ENCODE data around the gene FILIP1.

FILIP1 gene

GRCh38 chr6:75268121-75268987, 225.2 kb downstream of the FILIP1 start:
- no peak for DNase-seq (ENCODE audit: low spot score)

- no peak for DNase-seq (ENCODE audit: low spot score)
Measured at GRCh38 chr6:75267461-75267860, 226.1 kb downstream of the FILIP1 start.

- DNase-seq (ENCODE audit: low spot score): no peak
Measured at GRCh38 chr6:75266716-75267291, 226.8 kb downstream of the FILIP1 start.

- no peak for DNase-seq (ENCODE audit: low spot score)
Measured at GRCh38 chr6:75263401-75263750, 230.2 kb downstream of the FILIP1 start.

GRCh38 chr6:75262716-75263400, 230.7 kb downstream of the FILIP1 start:
- no peak for DNase-seq (ENCODE audit: low spot score)

- no peak for DNase-seq (ENCODE audit: low spot score)
Measured at GRCh38 chr6:75261299-75261698, 232.3 kb downstream of the FILIP1 start.

GRCh38 chr6:75257343-75258087, 236.1 kb downstream of the FILIP1 start:
- DNase-seq (ENCODE audit: low spot score): no peak

GRCh38 chr6:75250552-75250951, 243.0 kb downstream of the FILIP1 start:
- DNase-seq (ENCODE audit: low spot score): no peak

GRCh38 chr6:75249837-75250236, 243.8 kb downstream of the FILIP1 start:
- DNase-seq (ENCODE audit: low spot score): no peak

- DNase-seq (ENCODE audit: low spot score): no peak
Measured at GRCh38 chr6:75246386-75246785, 247.2 kb downstream of the FILIP1 start.

- no peak for DNase-seq (ENCODE audit: low spot score)
Measured at GRCh38 chr6:75244063-75244584, 249.5 kb downstream of the FILIP1 start.

GRCh38 chr6:75243333-75244062, 250.1 kb downstream of the FILIP1 start, which contains the start of gene COX7A2:
TSS of gene COX7A2 (minus strand) at chr6:75243801. CDS start at chr6:75243734, 67 bp downstream.
- DNase-seq (ENCODE audit: low spot score): peak; percentile 66

All from HuH-7 (cell line).